Right lobe of liver (tissue), 4 donors: ENCODE measurements around the gene MAP3K4.

Source experiments
- CTCF ChIP-seq, 4 donors: fragments of 200-600 bp in 3 of 4; fragments of 450-650 bp in 1 of 4; IDR thresholded peaks; one replicate each; pipeline versions ENCODE4 v1.5.1 to v1.8.0; 2016 to 2022; ENCODE audit warnings: antibody characterized with exemption in 4 of 4, mild to moderate bottlenecking in 2 of 4
- POLR2A ChIP-seq: fragments of 450-650 bp; IDR thresholded peaks from one replicate; pipeline ENCODE4 v1.6.1; 2017; ENCODE audit warnings: antibody characterized with exemption, mild to moderate bottlenecking
- donor health status: DM: no; HTN: no; CAD: no.
- donor health status: DM: no; HTN: no; CAD: no.
- donor health status: DM: no; HTN: yes; CAD: no.

GRCh38 chr6:160995271-160995670 is 3.7 kb downstream of the MAP3K4 start:
- no peak for TF ChIP-seq POLR2A
- TF ChIP-seq CTCF (IDR thresholded peaks at IDR 0.05): no peak
